Right cardiac atrium (tissue), 5 donors: Measurements from ENCODE around the gene LDB2. TPM values are rescaled to one million over a fixed set of nuclear protein-coding genes. Genes with fewer than 3 reads are reported as not detected.
A peak's percentile ranks its signal among the peaks of the same experiment; 100 is the strongest.

Experiments
- ATAC-seq, 2 donors: fragments of 200-7000 bp; cut with Tn5 transposase; one replicate each; pipeline versions ENCODE4 v1.8.0 to v1.9.1; 2020; ENCODE audit warnings: moderate library complexity in 2 of 2, mild to moderate bottlenecking in 1 of 2
- DNase-seq, 3 donors: peaks; one replicate each; pipeline ENCODE4 v3.0.0-alpha.2; 2020
- H3K27ac ChIP-seq: one replicate; pipeline ENCODE4 v1.5.1; 2013; ENCODE audit warnings: mild to moderate bottlenecking, low read length, control low read depth, moderate library complexity
- H3K27me3 ChIP-seq: one replicate; pipeline ENCODE4 v1.6.1; 2013; ENCODE audit not compliant: control insufficient read depth, insufficient read depth
- H3K4me1 ChIP-seq: one replicate; pipeline ENCODE4 v1.6.1; 2013; ENCODE audit warnings: low read length; ENCODE audit not compliant: control insufficient read depth, insufficient read depth
- H3K4me3 ChIP-seq: one replicate; pipeline ENCODE4 v1.5.1; 2013; ENCODE audit warnings: low read length, control low read depth
- H3K9me3 ChIP-seq: one replicate; pipeline ENCODE4 v1.6.1; 2013; ENCODE audit warnings: low read length; ENCODE audit not compliant: control insufficient read depth
- WGBS: extraction: QIAGEN DNeasy Blood & Tissue Kit; methylation state at CpG from one replicate; pipeline ENCODE4 v1.1.7; 2013; 5-methylcytosine and 5-hydroxymethylcytosine counted together
- intact Hi-C, 4 donors: fragments of 100-400 bp; cut with DNase I; formaldehyde crosslinking; loops; one replicate each; pipeline versions ENCODE4 v1.11.0 to v1.14.0; 2022 to 2023
- polyA plus RNA-seq: library from polyadenylated mRNA; stranded (reverse); fragments of 200-250 nt; gene quantifications from one replicate; pipeline ENCODE4 v1.2.3, GENCODE V29; 2013
- total RNA-seq, 4 donors: library from RNA; stranded (reverse); fragmentation: NEBNext Ultra II Directional; extraction: Animal tissue kit (Norgen Biotek cat#: 25700); gene quantifications; one replicate each; pipeline ENCODE4 v1.2.1, GENCODE V29; 2021
- donor health status: healthy with polysubstance abuse.
- donor health status: DM: no; HTN: yes; CAD: no.
- donor health status: DM: no; HTN: no; CAD: no.
- donor health status: DM: no; HTN: yes; CAD: no; lungs with severe emphysema.
- donor health status: DM: yes; HTN: yes; CAD: no.

LDB2 gene
- total and polyA plus RNA-seq, 5 donors, result 41.0 to 70.6 (median 46.8) TPM

- intact Hi-C loops, result loop anchor here in 2 of 4 donors (10.0 kb wide), 1 partner anchor 411 kb away; no protein-coding TSS in a partner anchor
- Histone ChIP-seq H3K27me3 (no peaks in the 10 kb centered on the region), H3K4me3 (no peak overlapping the region), H3K27ac (no peak overlapping the region), H3K4me1 (no peaks in the 10 kb centered on the region), H3K9me3 (no peaks in the 10 kb centered on the region)
- peak; percentile 67 to 69 for ATAC-seq
- DNase-seq, result peak in 1 of 3 donors; percentile 56
- 89% methylated on average over 1 of the region's 1 CpG for WGBS
Measured at GRCh38 chr4:16914208-16914607, 15.8 kb upstream of the LDB2 start.

- no peak for ATAC-seq
Measured at GRCh38 chr4:16912896-16913295, 14.5 kb upstream of the LDB2 start.

GRCh38 chr4:16909281-16909680 lies 10.8 kb upstream of the LDB2 start:
- peak; percentile 64 to 78 for ATAC-seq

More at GRCh38 chr4:16912896-16913295, 14.5 kb upstream of the LDB2 start:
- Histone ChIP-seq H3K4me1 (no peaks in the 10 kb centered on the region), H3K27ac (no peak overlapping the region), H3K9me3 (no peaks in the 10 kb centered on the region), H3K4me3 (no peak overlapping the region), H3K27me3 (no peaks in the 10 kb centered on the region)
- intact Hi-C loops, result loop anchor here in 2 of 4 donors (10.0 kb wide), 1 partner anchor 412 kb away; no protein-coding TSS in a partner anchor
- WGBS, result 93% methylated on average over 5 of the region's 5 CpGs
- no peak for DNase-seq

GRCh38 chr4:16908377-16909021 lies 10.1 kb upstream of the LDB2 start:
- Histone ChIP-seq H3K27me3 (no peaks in the 10 kb centered on the region), H3K9me3 (no peaks in the 10 kb centered on the region), H3K4me1 (no peaks in the 10 kb centered on the region), H3K4me3 (no peak overlapping the region), H3K27ac (no peak overlapping the region)
- ATAC-seq, result no peak
- intact Hi-C loops, result no loop called here
- no peak for DNase-seq
- WGBS, result 89% methylated on average over 6 of the region's 6 CpGs

More at GRCh38 chr4:16909281-16909680, 10.8 kb upstream of the LDB2 start:
- Histone ChIP-seq H3K4me3 (peak overlapping the region; percentile 3), H3K4me1 (no peaks in the 10 kb centered on the region), H3K27me3 (no peaks in the 10 kb centered on the region), H3K9me3 (no peaks in the 10 kb centered on the region), H3K27ac (no peak overlapping the region)
- peak in 1 of 3 donors; percentile 42 for DNase-seq
- WGBS, result 18% methylated on average over 8 of the region's 8 CpGs
- intact Hi-C loops, result no loop called here

DNA sequence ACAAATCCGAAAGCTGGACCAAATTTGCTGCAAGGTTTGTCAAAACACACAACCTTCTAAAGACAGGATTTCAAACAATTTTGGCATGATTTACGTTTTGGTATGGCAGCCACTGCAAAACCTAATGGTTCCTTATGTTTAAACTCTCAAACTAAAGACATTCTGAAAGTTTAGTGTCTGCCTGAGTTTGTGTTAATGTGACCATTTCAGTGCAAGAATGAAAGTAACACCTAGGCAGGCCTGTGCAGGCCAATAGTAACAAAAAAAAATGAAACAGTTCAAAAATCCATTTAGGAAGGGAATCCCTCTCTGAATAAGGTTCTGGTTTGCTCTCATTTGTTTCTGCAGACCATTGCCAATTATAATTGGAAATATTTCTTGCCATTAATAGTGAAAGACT lies 1.9 kb upstream of the LDB2 start:
- Histone ChIP-seq H3K27ac (no peak overlapping the region), H3K4me1 (peaks cover 1% of the 10 kb centered on the region), H3K9me3 (no peaks in the 10 kb centered on the region), H3K27me3 (no peaks in the 10 kb centered on the region), H3K4me3 (no peak overlapping the region)
- intact Hi-C loops, result no loop called here
- DNase-seq, result no peak
- no peak for ATAC-seq
- 71% methylated on average over 2 of the region's 2 CpGs for WGBS

DNA sequence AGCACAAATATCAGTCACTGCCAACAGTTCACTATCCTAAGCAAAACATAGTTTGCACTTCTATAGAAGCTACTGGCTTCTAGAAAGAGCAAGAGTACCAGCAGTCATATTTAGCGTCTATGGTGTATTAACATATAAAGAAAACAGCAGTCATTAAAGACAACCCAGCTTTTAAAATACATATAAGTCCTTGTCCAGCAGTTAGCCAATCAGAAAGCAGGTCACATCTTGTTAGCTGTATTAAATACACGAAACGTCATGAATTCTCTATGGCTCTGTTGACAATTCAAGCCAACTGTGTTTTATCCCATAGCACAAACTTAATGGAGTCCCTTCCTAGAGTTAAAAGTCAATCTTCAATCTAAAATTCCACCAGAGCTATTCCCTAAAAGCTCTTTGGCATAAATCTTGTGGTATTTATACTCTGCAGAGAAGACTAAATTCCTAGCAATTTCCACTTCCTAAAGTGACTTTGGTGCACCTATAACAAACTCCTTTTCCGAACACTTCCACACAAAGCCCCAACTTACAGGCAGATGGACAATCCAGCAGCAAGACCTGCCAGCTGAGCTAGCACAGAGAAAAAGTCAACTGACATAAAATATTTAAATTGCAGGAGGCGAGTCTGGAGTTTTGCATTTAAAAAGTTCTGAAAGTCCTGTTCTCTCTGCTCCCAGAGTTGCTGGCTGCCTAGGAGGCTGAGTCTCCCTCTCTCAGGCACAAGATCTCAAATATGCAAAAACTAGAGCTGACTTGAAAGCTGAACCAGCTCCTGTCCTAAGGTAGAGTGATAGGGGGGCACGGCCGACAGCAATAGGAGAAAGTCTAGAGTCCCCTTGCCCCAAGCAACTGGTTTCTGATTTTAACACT lies 1.3 kb downstream of the LDB2 start:
- H3K4me3 ChIP-seq, result peak overlapping the region; percentile 73
- no peak for DNase-seq
- H3K27ac ChIP-seq, result peak overlapping the region; percentile 95
- H3K27me3 ChIP-seq, result no peaks in the 10 kb centered on the region
- no peak for ATAC-seq
- WGBS, result 22% methylated on average over 7 of the region's 7 CpGs
- intact Hi-C loops, result no loop called here
- H3K9me3 ChIP-seq, result no peaks in the 10 kb centered on the region
- peaks cover 1% of the 10 kb centered on the region for H3K4me1 ChIP-seq

DNA sequence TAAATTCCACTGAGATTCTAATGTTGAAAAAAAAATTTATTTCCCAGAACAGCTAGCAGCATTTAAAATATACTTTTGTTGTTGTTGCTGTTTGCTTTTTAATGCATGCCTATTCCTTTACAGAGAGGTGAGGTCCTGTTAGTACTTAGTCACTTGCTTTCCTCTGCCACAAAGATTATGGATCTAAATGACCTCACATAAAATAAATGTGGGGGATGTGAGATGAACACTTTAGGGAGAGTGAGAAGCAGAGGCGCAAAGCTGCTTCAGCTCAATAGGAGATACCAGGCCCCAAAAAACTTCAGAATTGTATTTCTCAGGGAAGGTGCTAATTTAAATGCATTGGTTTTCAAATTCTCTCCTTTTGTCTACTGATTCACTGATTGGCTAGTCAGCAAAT lies 4.0 kb downstream of the LDB2 start:
- Histone ChIP-seq H3K27me3 (no peaks in the 10 kb centered on the region), H3K4me3 (peak overlapping the region; percentile 64), H3K4me1 (peaks cover 1% of the 10 kb centered on the region), H3K27ac (peak overlapping the region; percentile 27), H3K9me3 (no peaks in the 10 kb centered on the region)
- WGBS, result 63% methylated on average over 1 of the region's 1 CpG
- ATAC-seq (no peak), DNase-seq (no peak)
- intact Hi-C loops, result no loop called here

GRCh38 chr4:16893141-16893651 lies 5.2 kb downstream of the LDB2 start:
- H3K27ac ChIP-seq, result no peak overlapping the region
- DNase-seq, result no peak
- H3K9me3 ChIP-seq, result no peaks in the 10 kb centered on the region
- no peak for ATAC-seq
- WGBS, result 20% methylated on average over 2 of the region's 2 CpGs
- peaks cover 1% of the 10 kb centered on the region for H3K4me1 ChIP-seq
- intact Hi-C loops, result no loop called here
- peak overlapping the region; percentile 75 for H3K4me3 ChIP-seq
- H3K27me3 ChIP-seq, result no peaks in the 10 kb centered on the region

DNA sequence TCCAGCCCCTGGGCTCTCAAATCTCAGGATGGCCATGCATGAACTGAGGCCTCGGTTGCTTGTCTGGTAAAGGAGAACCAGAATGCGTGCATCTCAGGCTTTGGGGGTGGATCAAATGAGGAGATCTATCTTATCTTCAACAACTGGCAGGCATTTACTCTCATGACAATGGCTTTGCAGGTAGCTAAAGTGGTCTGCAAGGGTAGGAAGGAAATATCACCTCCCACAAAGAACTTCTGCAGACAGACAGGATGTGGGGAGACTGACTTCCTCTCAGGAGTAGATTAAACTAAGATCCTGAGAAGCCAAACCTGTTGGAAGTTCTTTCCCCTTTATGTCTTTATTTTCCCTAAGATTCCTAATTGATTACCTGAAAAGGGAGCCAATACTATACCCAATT lies 7.8 kb downstream of the LDB2 start:
- WGBS, result 75% methylated on average over 2 of the region's 2 CpGs
- no peaks in the 10 kb centered on the region for H3K27me3 ChIP-seq
- H3K27ac ChIP-seq, result peak overlapping the region; percentile 47
- no peak overlapping the region for H3K4me3 ChIP-seq
- no peaks in the 10 kb centered on the region for H3K4me1 ChIP-seq
- ATAC-seq (peak in 1 of 2 donors; percentile 27), DNase-seq (no peak)
- intact Hi-C loops, result no loop called here
- H3K9me3 ChIP-seq, result no peaks in the 10 kb centered on the region

GRCh38 chr4:16889945-16890344 lies 8.5 kb downstream of the LDB2 start:
- Histone ChIP-seq H3K9me3 (no peaks in the 10 kb centered on the region), H3K4me3 (no peak overlapping the region), H3K27ac (peak overlapping the region; percentile 47), H3K4me1 (no peaks in the 10 kb centered on the region), H3K27me3 (no peaks in the 10 kb centered on the region)
- peak in 1 of 2 donors; percentile 60 for ATAC-seq
- 56% methylated on average over 3 of the region's 3 CpGs for WGBS
- intact Hi-C loops, result no loop called here
- DNase-seq, result peak in 1 of 3 donors; percentile 42

DNA sequence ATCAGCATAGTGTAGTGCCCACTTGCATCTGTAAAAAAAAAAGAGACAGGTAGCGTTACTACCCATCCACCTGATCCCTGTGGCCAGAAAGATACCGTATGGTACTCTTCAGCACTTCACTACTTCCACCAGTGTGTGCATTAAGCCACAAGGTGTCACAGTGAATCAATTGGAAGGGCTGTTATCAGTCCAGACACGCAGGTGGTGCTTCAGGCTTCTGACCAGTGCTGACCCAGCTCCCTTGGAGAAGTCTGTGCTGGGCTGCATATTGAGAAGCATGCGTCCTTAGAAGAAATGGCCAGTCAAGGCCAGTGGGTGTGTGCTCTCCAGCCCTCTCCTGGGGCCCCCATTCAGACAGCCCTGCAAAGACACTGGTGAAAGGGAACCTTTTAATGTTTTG lies 10.6 kb downstream of the LDB2 start:
- Histone ChIP-seq H3K27me3 (no peaks in the 10 kb centered on the region), H3K4me3 (no peak overlapping the region), H3K4me1 (no peaks in the 10 kb centered on the region), H3K9me3 (no peaks in the 10 kb centered on the region), H3K27ac (no peak overlapping the region)
- intact Hi-C loops, result no loop called here
- DNase-seq, result no peak
- ATAC-seq, result no peak
- 70% methylated on average over 4 of the region's 4 CpGs for WGBS
